ENCODE results near the gene PRSS57. TPM values are rescaled to one million over a fixed set of nuclear protein-coding genes. Genes with fewer than 3 reads are reported as not detected.

The PRSS57 gene
- total and polyA plus RNA-seq, 12 donors, result 0.06 TPM; not detected in 11

- Histone ChIP-seq H3K9me3 (no peaks in the 10 kb centered on the region), H3K27me3 (peaks cover 0 to 16% (median 0%) of the 10 kb centered on the region in 7 donors), H3K27ac (peak overlapping the region in 1 of 10 donors; percentile 31), H3K36me3 (no peaks in the 10 kb centered on the region), H3K4me3 (peak overlapping the region in 9 of 10 donors; percentile 27 to 56 (median 47)), H3K4me1 (peaks cover 10 to 21% (median 16%) of the 10 kb centered on the region in 9 donors)
- intact Hi-C loops (cut with DNase I), result loop anchor here in 1 of 10 donors (10.0 kb wide), 1 partner anchor 104 kb away; the partner anchor contains the start of gene CDC34
- peak in 1 of 8 donors; percentile 5 for ATAC-seq
- TF ChIP-seq CTCF (IDR thresholded peaks at IDR 0.05), result no peak
- no peak for DNase-seq
- WGBS, 2 donors, result 57 to 66% methylated on average over 17 of the region's 17 CpGs
Observed at GRCh38 chr19:638906-639252, 56.4 kb downstream of the PRSS57 start.

Other genes with a start within 250 kb of the PRSS57 start
- 10 to 100 TPM in 9 of 10 donors, 1 to 10 TPM in 1; 7.7 to 16.3 (median 12.4) TPM for gene SHC2, start 234.4 kb downstream of the PRSS57 start, total RNA-seq
- 10 to 100 TPM; 11.2 to 33.5 TPM for gene SHC2, start 234.4 kb downstream of the PRSS57 start, polyA plus RNA-seq
- under 1 TPM in 9 of 10 donors, not detected in 1; 0.14 to 0.71 (median 0.17) TPM for gene MADCAM1, start 199.0 kb downstream of the PRSS57 start, total RNA-seq
- gene MADCAM1, start 199.0 kb downstream of the PRSS57 start, polyA plus RNA-seq, result under 1 TPM; 0.09 to 0.80 TPM
- 10 to 100 TPM in 6 of 10 donors, 1 to 10 TPM in 4; 7.1 to 13.5 (median 10.2) TPM for gene TPGS1, start 188.0 kb downstream of the PRSS57 start, total RNA-seq
- 10 to 100 TPM; 22.1 to 22.2 TPM for gene TPGS1, start 188.0 kb downstream of the PRSS57 start, polyA plus RNA-seq
- gene CDC34, start 163.7 kb downstream of the PRSS57 start, total RNA-seq, result 100 to 1,000 TPM in 2 of 10 donors, 10 to 100 TPM in 8; 70.2 to 116 (median 76.7) TPM
- 100 to 1,000 TPM; 120 to 162 TPM for gene CDC34, start 163.7 kb downstream of the PRSS57 start, polyA plus RNA-seq
- 1 to 10 TPM in 1 of 10 donors, under 1 TPM in 3, not detected in 6; 0.25 to 2.7 (median 0.37) TPM for gene GZMM, start 151.4 kb downstream of the PRSS57 start, total RNA-seq
- under 1 TPM in 1 of 2 donors, not detected in 1; 0.46 TPM for gene GZMM, start 151.4 kb downstream of the PRSS57 start, polyA plus RNA-seq
- gene BSG, start 122.9 kb downstream of the PRSS57 start, total RNA-seq, result 1,000 to 10,000 TPM; 1,225 to 2,457 (median 1,705) TPM
- 1,000 to 10,000 TPM in 1 of 2 donors, 100 to 1,000 TPM in 1; 829 to 5,252 TPM for gene BSG, start 122.9 kb downstream of the PRSS57 start, polyA plus RNA-seq
- gene HCN2, start 105.6 kb downstream of the PRSS57 start, total RNA-seq, result 10 to 100 TPM in 1 of 10 donors, 1 to 10 TPM in 9; 1.9 to 10.7 (median 5.1) TPM
- 1 to 10 TPM in 1 of 2 donors, under 1 TPM in 1; 0.90 to 4.7 TPM for gene HCN2, start 105.6 kb downstream of the PRSS57 start, polyA plus RNA-seq
- gene POLRMT, start 61.9 kb downstream of the PRSS57 start, total RNA-seq, result 10 to 100 TPM; 37.2 to 61.7 (median 45.3) TPM
- 100 to 1,000 TPM in 1 of 2 donors, 10 to 100 TPM in 1; 43.2 to 159 TPM for gene POLRMT, start 61.9 kb downstream of the PRSS57 start, polyA plus RNA-seq
- under 1 TPM in 5 of 10 donors, not detected in 5; 0.20 to 0.36 (median 0.30) TPM for gene FGF22, start 55.6 kb downstream of the PRSS57 start, total RNA-seq
- under 1 TPM; 0.16 to 0.44 TPM for gene FGF22, start 55.6 kb downstream of the PRSS57 start, polyA plus RNA-seq
- 10 to 100 TPM; 20.3 to 43.6 (median 22.5) TPM for gene RNF126, start 32.2 kb downstream of the PRSS57 start, total RNA-seq
- gene RNF126, start 32.2 kb downstream of the PRSS57 start, polyA plus RNA-seq, result 10 to 100 TPM; 27.1 to 46.1 TPM
- gene FSTL3, start 19.1 kb downstream of the PRSS57 start, total RNA-seq, result 100 to 1,000 TPM in 3 of 10 donors, 10 to 100 TPM in 7; 33.4 to 153 (median 77.3) TPM
- 100 to 1,000 TPM; 118 to 279 TPM for gene FSTL3, start 19.1 kb downstream of the PRSS57 start, polyA plus RNA-seq
- 10 to 100 TPM; 12.5 to 33.0 (median 17.7) TPM for gene PALM, start 13.5 kb upstream of the PRSS57 start, total RNA-seq
- gene PALM, start 13.5 kb upstream of the PRSS57 start, polyA plus RNA-seq, result 10 to 100 TPM; 18.9 to 36.7 TPM
- gene MISP, start 55.7 kb upstream of the PRSS57 start, total RNA-seq, result not detected
- gene MISP, start 55.7 kb upstream of the PRSS57 start, polyA plus RNA-seq, result under 1 TPM in 1 of 2 donors, not detected in 1; 0.01 TPM
- gene PTBP1, start 102.0 kb upstream of the PRSS57 start, total RNA-seq, result 100 to 1,000 TPM in 1 of 10 donors, 10 to 100 TPM in 9; 46.2 to 106 (median 56.8) TPM
- 10 to 100 TPM; 48.2 to 74.3 TPM for gene PTBP1, start 102.0 kb upstream of the PRSS57 start, polyA plus RNA-seq
- gene PLPPR3, start 126.5 kb upstream of the PRSS57 start, total RNA-seq, result not detected
- not detected for gene PLPPR3, start 126.5 kb upstream of the PRSS57 start, polyA plus RNA-seq
- 1 to 10 TPM in 1 of 10 donors, not detected in 9; 1.7 TPM for gene AZU1, start 132.4 kb upstream of the PRSS57 start, total RNA-seq
- gene AZU1, start 132.4 kb upstream of the PRSS57 start, polyA plus RNA-seq, result under 1 TPM in 1 of 2 donors, not detected in 1; 0.06 TPM
- gene PRTN3, start 145.5 kb upstream of the PRSS57 start, total RNA-seq, result not detected
- under 1 TPM in 1 of 2 donors, not detected in 1; 0.12 TPM for gene PRTN3, start 145.5 kb upstream of the PRSS57 start, polyA plus RNA-seq
- gene ELANE, start 156.9 kb upstream of the PRSS57 start, total RNA-seq, result 1 to 10 TPM in 3 of 10 donors, under 1 TPM in 4, not detected in 3; 0.26 to 2.8 (median 0.76) TPM
- gene ELANE, start 156.9 kb upstream of the PRSS57 start, polyA plus RNA-seq, result 1 to 10 TPM; 3.0 to 5.4 TPM
- gene CFD, start 164.2 kb upstream of the PRSS57 start, total RNA-seq, result 100 to 1,000 TPM in 4 of 10 donors, 10 to 100 TPM in 6; 21.1 to 326 (median 72.5) TPM
- gene CFD, start 164.2 kb upstream of the PRSS57 start, polyA plus RNA-seq, result 100 to 1,000 TPM; 567 to 583 TPM
- gene MED16, start 197.7 kb upstream of the PRSS57 start, total RNA-seq, result 10 to 100 TPM; 17.6 to 37.4 (median 26.2) TPM
- 10 to 100 TPM; 31.0 to 42.9 TPM for gene MED16, start 197.7 kb upstream of the PRSS57 start, polyA plus RNA-seq
- gene RNU6-9, start 198.0 kb upstream of the PRSS57 start, total RNA-seq, result not detected
- not detected for gene RNU6-9, start 198.0 kb upstream of the PRSS57 start, polyA plus RNA-seq
- gene R3HDM4, start 217.8 kb upstream of the PRSS57 start, total RNA-seq, result 10 to 100 TPM; 16.3 to 30.6 (median 19.9) TPM
- 10 to 100 TPM; 34.5 to 49.8 TPM for gene R3HDM4, start 217.8 kb upstream of the PRSS57 start, polyA plus RNA-seq
- gene KISS1R, start 221.9 kb upstream of the PRSS57 start, total RNA-seq, result not detected
- not detected for gene KISS1R, start 221.9 kb upstream of the PRSS57 start, polyA plus RNA-seq
- 10 to 100 TPM in 1 of 10 donors, 1 to 10 TPM in 9; 3.0 to 11.7 (median 5.3) TPM for gene ARID3A, start 230.6 kb upstream of the PRSS57 start, total RNA-seq
- 1 to 10 TPM; 3.7 to 4.2 TPM for gene ARID3A, start 230.6 kb upstream of the PRSS57 start, polyA plus RNA-seq